Activated T-cell treated with anti-CD3 and anti-CD28 coated beads, Interleukin-2, amount 50 U/mL, for 72 hours (primary cell): ENCODE data around the gene C8B. TPM values are rescaled to one million over a fixed set of nuclear protein-coding genes. Genes with fewer than 3 reads are reported as not detected.

ENCODE experiments used
- ATAC-seq, 2 donors: fragments of 150-1000 bp; cut with Tn5 transposase; replicated peaks in 1 of 2; 2 replicates each; pipeline ENCODE4 v1.10.0; 2021; ENCODE audit warnings: moderate library complexity in 2 of 2, mild to moderate bottlenecking in 1 of 2
- DNase-seq, 2 donors: peaks; one replicate each; pipeline ENCODE4 v3.0.0; 2021 to 2022; ENCODE audit warnings: mixed read lengths in 1 of 2
- H3K27ac Mint-ChIP-seq: one replicate; pipeline ENCODE4 v1.8.0; 2022; ENCODE audit warnings: mild to moderate bottlenecking, moderate library complexity, mixed read lengths
- H3K27me3 Mint-ChIP-seq: one replicate; pipeline ENCODE4 v1.8.0; 2022; ENCODE audit warnings: low read depth, mixed read lengths
- H3K36me3 Mint-ChIP-seq, 2 donors: one replicate each; pipeline ENCODE4 v1.8.0; 2022; ENCODE audit warnings: mixed read lengths in 2 of 2, mild to moderate bottlenecking in 1 of 2; ENCODE audit not compliant: insufficient read depth in 2 of 2
- H3K4me1 Mint-ChIP-seq: one replicate; pipeline ENCODE4 v1.8.0; 2022; ENCODE audit warnings: low read depth, mixed read lengths
- H3K4me3 Mint-ChIP-seq, 2 donors: one replicate each; pipeline ENCODE4 v1.8.0; 2022; ENCODE audit warnings: mild to moderate bottlenecking in 2 of 2, mixed read lengths in 2 of 2, moderate library complexity in 2 of 2
- H3K9me3 Mint-ChIP-seq, 2 donors: one replicate each; pipeline ENCODE4 v1.8.0; 2022; ENCODE audit warnings: mixed read lengths in 2 of 2
- total RNA-seq, 2 donors: library from RNA; stranded (reverse); gene quantifications; one replicate each; pipeline ENCODE4 v1.2.3, GENCODE V29; 2022

C8B gene
- total RNA-seq, 2 donors from 2014 or later, result not detected

- H3K36me3 Mint-ChIP-seq, result no peaks in the 10 kb centered on the region
- no peak overlapping the region for H3K4me3 Mint-ChIP-seq
- ATAC-seq, result no peak
- no peak for DNase-seq
- no peak overlapping the region for H3K27ac Mint-ChIP-seq
- no peaks in the 10 kb centered on the region for H3K9me3 Mint-ChIP-seq
- H3K4me1 Mint-ChIP-seq, result no peaks in the 10 kb centered on the region
- H3K27me3 Mint-ChIP-seq, result no peaks in the 10 kb centered on the region
Measured at GRCh38 chr1:56966698-56966999, 834 bp upstream of the C8B start.

- no peak overlapping the region for H3K27ac Mint-ChIP-seq
- H3K9me3 Mint-ChIP-seq, result no peaks in the 10 kb centered on the region
- no peak overlapping the region for H3K4me3 Mint-ChIP-seq
- no peak for ATAC-seq
- no peaks in the 10 kb centered on the region for H3K36me3 Mint-ChIP-seq
- H3K4me1 Mint-ChIP-seq, result no peaks in the 10 kb centered on the region
- no peak for DNase-seq
- no peaks in the 10 kb centered on the region for H3K27me3 Mint-ChIP-seq
Measured at GRCh38 chr1:56965191-56965590, 624 bp downstream of the C8B start.

GRCh38 chr1:56964349-56965017, 1.3 kb downstream of the C8B start:
- no peak overlapping the region for H3K27ac Mint-ChIP-seq
- ATAC-seq (no peak), DNase-seq (no peak)
- H3K27me3 Mint-ChIP-seq, result no peaks in the 10 kb centered on the region
- no peak overlapping the region for H3K4me3 Mint-ChIP-seq
- no peaks in the 10 kb centered on the region for H3K9me3 Mint-ChIP-seq
- no peaks in the 10 kb centered on the region for H3K4me1 Mint-ChIP-seq
- no peaks in the 10 kb centered on the region for H3K36me3 Mint-ChIP-seq

- no peak for ATAC-seq
- H3K4me3 Mint-ChIP-seq, result no peak overlapping the region
- no peaks in the 10 kb centered on the region for H3K9me3 Mint-ChIP-seq
- H3K27me3 Mint-ChIP-seq, result no peaks in the 10 kb centered on the region
- H3K27ac Mint-ChIP-seq, result no peak overlapping the region
- no peaks in the 10 kb centered on the region for H3K36me3 Mint-ChIP-seq
- no peaks in the 10 kb centered on the region for H3K4me1 Mint-ChIP-seq
- no peak for DNase-seq
Measured at GRCh38 chr1:56963667-56964066, 2.1 kb downstream of the C8B start.

- no peaks in the 10 kb centered on the region for H3K27me3 Mint-ChIP-seq
- H3K36me3 Mint-ChIP-seq, result no peaks in the 10 kb centered on the region
- H3K9me3 Mint-ChIP-seq, result no peaks in the 10 kb centered on the region
- no peak for ATAC-seq
- no peak overlapping the region for H3K27ac Mint-ChIP-seq
- no peaks in the 10 kb centered on the region for H3K4me1 Mint-ChIP-seq
- H3K4me3 Mint-ChIP-seq, result no peak overlapping the region
- DNase-seq, result no peak
Measured at GRCh38 chr1:56961426-56961825, 4.4 kb downstream of the C8B start.

- DNase-seq (no peak), ATAC-seq (no peak)
- H3K27me3 Mint-ChIP-seq, result no peaks in the 10 kb centered on the region
- no peak overlapping the region for H3K4me3 Mint-ChIP-seq
- no peaks in the 10 kb centered on the region for H3K4me1 Mint-ChIP-seq
- no peak overlapping the region for H3K27ac Mint-ChIP-seq
- H3K9me3 Mint-ChIP-seq, result peaks cover 0 to 1% of the 10 kb centered on the region in 2 donors
- no peaks in the 10 kb centered on the region for H3K36me3 Mint-ChIP-seq
Measured at GRCh38 chr1:56958526-56958925, 7.3 kb downstream of the C8B start.

GRCh38 chr1:56957931-56958330, 7.9 kb downstream of the C8B start:
- Mint-ChIP-seq H3K4me1 (no peaks in the 10 kb centered on the region), H3K27me3 (no peaks in the 10 kb centered on the region), H3K9me3 (peaks cover 0 to 1% of the 10 kb centered on the region in 2 donors), H3K4me3 (no peak overlapping the region), H3K27ac (no peak overlapping the region), H3K36me3 (no peaks in the 10 kb centered on the region)
- DNase-seq, result no peak
- ATAC-seq, result no peak

GRCh38 chr1:56954664-56955063, 11.2 kb downstream of the C8B start:
- Mint-ChIP-seq H3K27ac (no peak overlapping the region), H3K4me3 (no peak overlapping the region), H3K9me3 (peaks cover 0 to 1% of the 10 kb centered on the region in 2 donors), H3K27me3 (no peaks in the 10 kb centered on the region), H3K36me3 (no peaks in the 10 kb centered on the region), H3K4me1 (no peaks in the 10 kb centered on the region)
- no peak for DNase-seq
- ATAC-seq, result no peak

GRCh38 chr1:56953386-56953785, 12.4 kb downstream of the C8B start:
- Mint-ChIP-seq H3K27ac (no peak overlapping the region), H3K9me3 (peaks cover 0 to 1% of the 10 kb centered on the region in 2 donors), H3K4me3 (no peak overlapping the region), H3K27me3 (no peaks in the 10 kb centered on the region), H3K36me3 (no peaks in the 10 kb centered on the region), H3K4me1 (no peaks in the 10 kb centered on the region)
- ATAC-seq (no peak), DNase-seq (no peak)

- H3K27ac Mint-ChIP-seq, result no peak overlapping the region
Measured at GRCh38 chr1:56952501-56952900, 13.3 kb downstream of the C8B start.

GRCh38 chr1:56948403-56949023, 17.3 kb downstream of the C8B start:
- ATAC-seq (no peak), DNase-seq (no peak)
- no peak overlapping the region for H3K4me3 Mint-ChIP-seq
- H3K36me3 Mint-ChIP-seq, result no peaks in the 10 kb centered on the region
- no peaks in the 10 kb centered on the region for H3K4me1 Mint-ChIP-seq
- no peaks in the 10 kb centered on the region for H3K27me3 Mint-ChIP-seq
- no peaks in the 10 kb centered on the region for H3K9me3 Mint-ChIP-seq
- no peak overlapping the region for H3K27ac Mint-ChIP-seq

More at GRCh38 chr1:56952501-56952900, 13.3 kb downstream of the C8B start:
- ATAC-seq (no peak), DNase-seq (no peak)
- Mint-ChIP-seq H3K4me1 (no peaks in the 10 kb centered on the region), H3K9me3 (peaks cover 0 to 1% of the 10 kb centered on the region in 2 donors), H3K27me3 (no peaks in the 10 kb centered on the region), H3K36me3 (no peaks in the 10 kb centered on the region), H3K4me3 (no peak overlapping the region)

GRCh38 chr1:56940039-56940438, 25.8 kb downstream of the C8B start:
- Mint-ChIP-seq H3K27me3 (no peaks in the 10 kb centered on the region), H3K27ac (no peak overlapping the region), H3K4me3 (no peak overlapping the region), H3K36me3 (no peaks in the 10 kb centered on the region), H3K4me1 (no peaks in the 10 kb centered on the region), H3K9me3 (no peaks in the 10 kb centered on the region)
- no peak for ATAC-seq
- no peak for DNase-seq

- H3K9me3 Mint-ChIP-seq, result no peaks in the 10 kb centered on the region
- H3K4me3 Mint-ChIP-seq, result no peak overlapping the region
- no peak overlapping the region for H3K27ac Mint-ChIP-seq
- H3K4me1 Mint-ChIP-seq, result no peaks in the 10 kb centered on the region
- DNase-seq (no peak), ATAC-seq (no peak)
- no peaks in the 10 kb centered on the region for H3K36me3 Mint-ChIP-seq
- no peaks in the 10 kb centered on the region for H3K27me3 Mint-ChIP-seq
Measured at GRCh38 chr1:56939209-56939608, 26.6 kb downstream of the C8B start.

- Mint-ChIP-seq H3K36me3 (no peaks in the 10 kb centered on the region), H3K4me3 (no peak overlapping the region), H3K27me3 (no peaks in the 10 kb centered on the region), H3K9me3 (no peaks in the 10 kb centered on the region), H3K4me1 (no peaks in the 10 kb centered on the region), H3K27ac (no peak overlapping the region)
- ATAC-seq, result no peak
- no peak for DNase-seq
Measured at GRCh38 chr1:56938646-56939045, 27.2 kb downstream of the C8B start.
